NB4 (cell line): Measurements from ENCODE around the gene TEKT5.

Experiments
- CTCF ChIP-seq: IDR thresholded peaks from one replicate; pipeline ENCODE4 v1.5.1; 2012; ENCODE audit warnings: low read depth, low read length
- MAX ChIP-seq: IDR thresholded peaks from 2 replicates; pipeline ENCODE4 v1.6.1; 2011; ENCODE audit warnings: low read depth, low read length
- MYC ChIP-seq: IDR thresholded peaks from 2 replicates; pipeline ENCODE4 v1.6.1; 2011; ENCODE audit warnings: low read depth, low read length
- POLR2A ChIP-seq: IDR thresholded peaks from 2 replicates; pipeline ENCODE4 v1.6.1; 2011; ENCODE audit warnings: mild to moderate bottlenecking; ENCODE audit not compliant: insufficient read length; ENCODE audit errors: extremely low read depth

GRCh38 chr16:10579575-10579964, 115.2 kb downstream of the TEKT5 start:
- TF ChIP-seq POLR2A: no peak
- no peak for TF ChIP-seq MAX
- TF ChIP-seq CTCF: no peak
- no peak for TF ChIP-seq MYC
